Measurements from ENCODE around the gene TGFBR2. TPM values are rescaled to one million over a fixed set of nuclear protein-coding genes. Genes with fewer than 3 reads are reported as not detected.

TGFBR2 gene
- total RNA-seq, 1 donor from 2014 or later = 53.4 TPM

DNA sequence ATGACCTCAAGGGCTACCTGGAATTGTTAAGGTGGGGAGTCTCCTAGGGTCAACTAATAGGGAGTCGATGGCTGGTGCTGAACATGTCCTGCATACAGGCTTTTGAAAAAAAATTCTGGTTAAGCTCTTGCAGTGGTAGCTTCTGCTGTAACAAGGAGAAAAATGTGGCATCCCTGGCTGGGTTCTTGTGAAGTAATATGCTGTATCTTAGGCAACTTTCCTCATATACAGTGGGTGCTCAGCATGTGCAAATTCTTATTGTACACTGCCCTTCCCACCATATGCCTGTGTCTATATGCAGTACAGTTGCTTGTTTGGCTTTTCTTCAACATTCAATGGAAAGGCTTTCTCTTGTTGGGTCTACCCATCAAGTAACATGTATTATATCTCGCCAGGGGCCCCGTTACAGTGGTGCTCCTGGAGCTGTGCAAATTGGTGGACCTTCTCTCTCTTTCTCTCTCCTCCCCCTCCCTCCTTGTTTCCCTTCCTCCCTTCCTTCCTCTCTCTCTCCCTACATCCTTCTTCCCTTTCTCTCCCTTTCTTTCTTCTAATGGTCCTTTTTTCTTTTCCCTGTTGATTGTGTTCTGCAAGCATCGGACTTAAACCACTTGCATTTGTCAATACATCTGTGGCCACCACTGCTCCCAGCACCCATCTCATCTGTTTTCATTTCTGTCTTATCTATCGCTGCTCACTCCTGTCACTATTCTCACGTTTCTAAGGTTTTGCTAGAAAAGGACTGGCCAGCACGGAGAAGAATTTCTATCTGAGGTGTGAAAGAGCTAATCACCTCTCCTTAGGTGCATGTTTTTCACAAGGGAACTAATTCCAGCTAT is 35.2 kb downstream of the TGFBR2 start:
- DNase-seq (ENCODE audit: low read depth) = no peak
- H3K4me3 ChIP-seq (ENCODE audit: low read depth, low read length) = no peak overlapping the region
- no peak for TF ChIP-seq CTCF (conservative IDR thresholded peaks at IDR 0.05; ENCODE audit: low read depth, low read length)

DNA sequence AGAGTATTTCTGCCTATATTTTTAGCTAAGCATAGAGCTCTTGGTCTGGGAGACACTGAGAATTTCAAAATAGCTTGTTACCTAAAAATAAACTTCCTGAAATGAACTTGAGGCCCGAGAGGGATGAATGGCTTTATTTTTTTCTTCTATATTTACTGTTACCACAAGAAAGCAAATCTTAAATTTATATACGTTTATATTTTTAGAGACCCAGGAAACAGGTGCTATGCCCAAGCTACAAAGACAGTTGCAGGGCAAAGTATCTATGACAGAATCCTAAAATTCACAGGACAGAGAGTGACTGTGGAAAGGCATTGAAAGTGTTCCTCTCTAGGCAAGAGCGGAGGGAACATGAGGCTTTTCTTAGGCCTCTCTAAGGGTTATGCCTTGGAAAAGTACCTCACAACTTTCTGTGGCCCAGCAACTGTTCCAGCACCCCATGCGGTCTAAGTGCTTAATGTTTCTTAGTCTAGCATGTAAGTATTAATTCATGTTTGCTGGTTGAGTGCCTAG is 36.5 kb downstream of the TGFBR2 start:
- DNase-seq (ENCODE audit: low read depth) = no peak

GRCh38 chr3:30643763-30644462 is 37.5 kb downstream of the TGFBR2 start:
- no peak for DNase-seq (ENCODE audit: low read depth)
- TF ChIP-seq CTCF (conservative IDR thresholded peaks at IDR 0.05; ENCODE audit: low read depth, low read length) = no peak
- no peak overlapping the region for H3K4me3 ChIP-seq (ENCODE audit: low read depth, low read length)

More for the DNA sequence above, 36.5 kb downstream of the TGFBR2 start:
- no peak overlapping the region for H3K4me3 ChIP-seq (ENCODE audit: low read depth, low read length)
- peak; percentile 3 for TF ChIP-seq CTCF (conservative IDR thresholded peaks at IDR 0.05; ENCODE audit: low read depth, low read length)

- no peak for TF ChIP-seq CTCF (conservative IDR thresholded peaks at IDR 0.05; ENCODE audit: low read depth, low read length)
- H3K4me3 ChIP-seq (ENCODE audit: low read depth, low read length) = no peak overlapping the region
- DNase-seq (ENCODE audit: low read depth) = peak; percentile 58
Observed at GRCh38 chr3:30644615-30645014, 38.2 kb downstream of the TGFBR2 start.

DNA sequence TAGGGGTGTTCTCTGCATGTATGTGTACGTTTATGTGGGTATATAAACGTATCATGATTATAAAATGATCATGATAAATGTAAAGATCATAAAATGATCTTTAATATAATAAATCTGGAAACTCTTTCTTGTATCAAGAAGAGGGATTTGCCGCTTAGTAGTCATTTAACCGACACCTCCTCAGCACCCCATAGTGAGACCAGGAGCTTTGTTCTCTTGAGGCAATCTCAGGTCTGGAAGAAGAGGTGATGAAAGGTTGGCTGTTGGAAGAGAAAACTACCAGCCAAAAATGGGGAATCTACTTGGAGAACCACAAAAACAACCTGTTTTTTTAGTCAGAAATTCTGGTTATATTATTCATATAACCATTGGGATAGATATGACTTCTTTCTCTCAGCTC is 38.7 kb downstream of the TGFBR2 start:
- no peak for DNase-seq (ENCODE audit: low read depth)
- no peak for TF ChIP-seq CTCF (conservative IDR thresholded peaks at IDR 0.05; ENCODE audit: low read depth, low read length)

GRCh38 chr3:30646181-30646876 is 39.9 kb downstream of the TGFBR2 start:
- no peak for DNase-seq (ENCODE audit: low read depth)
- no peak overlapping the region for H3K4me3 ChIP-seq (ENCODE audit: low read depth, low read length)
- no peak for TF ChIP-seq CTCF (conservative IDR thresholded peaks at IDR 0.05; ENCODE audit: low read depth, low read length)

More for the DNA sequence above, 38.7 kb downstream of the TGFBR2 start:
- H3K4me3 ChIP-seq (ENCODE audit: low read depth, low read length) = no peak overlapping the region
